Epithelial cell of esophagus (primary cell): Measurements from ENCODE around the gene AMH.
"Not testable (repeated sequence)": the region's sequence is repeated elsewhere in the genome, so short reads cannot be mapped to it uniquely, and the experiment has no call there.

Experiments
- DNase-seq: peaks from one replicate; pipeline ENCODE4 v3.0.0; 2010; ENCODE audit warnings: low read depth
- H3K4me3 ChIP-seq: 2 replicates; pipeline ENCODE4 v1.5.1; 2011; ENCODE audit warnings: mild to moderate bottlenecking, low read length, control low read depth
- CTCF ChIP-seq: IDR thresholded peaks from 2 replicates; pipeline ENCODE4 v1.5.1; 2011; ENCODE audit warnings: low read depth, mild to moderate bottlenecking, low read length, control low read depth, inconsistent platforms; ENCODE audit not compliant: insufficient read depth; ENCODE audit errors: missing control alignments

AMH gene

GRCh38 chr19:2277138-2277537, 28.0 kb downstream of the AMH start:
- no peak for DNase-seq
- no peak for TF ChIP-seq CTCF
- H3K4me3 ChIP-seq: no peak overlapping the region

DNA sequence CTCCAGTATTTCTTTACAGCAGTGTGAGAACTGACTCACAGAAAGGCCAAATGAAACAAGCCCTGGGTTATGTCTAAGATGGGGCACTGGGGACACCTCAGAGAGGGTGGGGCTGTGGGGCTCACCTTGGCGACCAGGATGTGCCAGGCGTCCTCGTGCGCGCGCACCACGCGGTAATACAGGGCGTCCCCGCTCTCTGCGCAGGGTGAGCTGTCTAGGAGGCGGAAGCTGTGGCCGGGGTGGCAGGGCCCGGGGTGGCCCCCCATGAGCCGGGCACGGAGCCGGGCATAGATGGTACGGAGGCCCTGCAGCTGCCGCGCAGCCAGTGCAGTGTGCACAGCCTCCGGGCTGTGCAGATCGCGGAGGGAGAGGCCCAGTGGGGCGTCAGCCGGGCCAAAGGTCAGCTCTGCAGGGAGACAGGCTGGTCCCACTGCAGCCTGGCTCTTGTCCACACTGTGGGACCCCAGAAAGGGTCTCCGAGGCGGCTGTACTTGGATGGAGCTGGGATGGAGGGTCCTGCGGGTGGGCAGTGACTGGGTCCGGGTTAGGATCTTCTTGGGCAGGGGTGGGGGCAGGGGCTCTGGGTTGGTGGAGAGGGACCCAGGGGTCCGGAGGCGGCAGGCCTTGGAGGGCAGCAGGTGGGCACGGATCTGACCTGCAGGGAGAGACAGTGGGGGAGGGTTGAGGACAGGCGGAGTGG, 29.5 kb downstream of the AMH start:
- H3K4me3 ChIP-seq: no peak overlapping the region
- no peak for DNase-seq
- TF ChIP-seq CTCF: no peak

DNA sequence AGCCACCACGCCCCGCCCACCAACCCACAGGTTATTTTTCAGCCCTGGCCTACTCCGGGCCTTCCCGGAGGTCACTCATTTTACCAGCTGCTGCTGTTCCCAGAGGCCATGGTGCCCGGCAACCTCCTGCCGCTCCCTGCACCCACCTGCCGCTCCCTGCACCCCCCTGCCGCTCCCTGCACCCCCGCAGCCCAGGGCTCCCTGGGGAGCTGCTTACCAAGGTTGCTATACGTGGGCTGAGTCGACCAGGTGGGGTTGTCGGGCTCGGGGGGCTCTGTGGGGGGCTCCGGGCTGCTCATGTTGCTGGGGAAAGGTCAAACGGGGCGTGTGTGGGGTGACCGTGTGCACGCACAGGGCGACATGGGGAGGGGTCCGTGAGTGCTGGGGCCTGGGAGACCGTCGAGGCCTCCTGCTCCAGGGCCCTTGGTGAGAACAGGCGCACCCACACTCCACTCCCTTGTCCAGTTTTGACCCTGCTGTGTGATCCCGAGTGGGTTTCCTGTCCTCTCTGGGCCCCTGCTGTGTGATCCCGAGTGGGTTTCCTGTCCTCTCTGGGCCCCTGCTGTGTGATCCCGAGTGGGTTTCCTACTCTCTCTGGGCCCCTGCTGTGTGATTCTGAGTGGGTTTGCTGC, 31.6 kb downstream of the AMH start:
- no peak for TF ChIP-seq CTCF

DNA sequence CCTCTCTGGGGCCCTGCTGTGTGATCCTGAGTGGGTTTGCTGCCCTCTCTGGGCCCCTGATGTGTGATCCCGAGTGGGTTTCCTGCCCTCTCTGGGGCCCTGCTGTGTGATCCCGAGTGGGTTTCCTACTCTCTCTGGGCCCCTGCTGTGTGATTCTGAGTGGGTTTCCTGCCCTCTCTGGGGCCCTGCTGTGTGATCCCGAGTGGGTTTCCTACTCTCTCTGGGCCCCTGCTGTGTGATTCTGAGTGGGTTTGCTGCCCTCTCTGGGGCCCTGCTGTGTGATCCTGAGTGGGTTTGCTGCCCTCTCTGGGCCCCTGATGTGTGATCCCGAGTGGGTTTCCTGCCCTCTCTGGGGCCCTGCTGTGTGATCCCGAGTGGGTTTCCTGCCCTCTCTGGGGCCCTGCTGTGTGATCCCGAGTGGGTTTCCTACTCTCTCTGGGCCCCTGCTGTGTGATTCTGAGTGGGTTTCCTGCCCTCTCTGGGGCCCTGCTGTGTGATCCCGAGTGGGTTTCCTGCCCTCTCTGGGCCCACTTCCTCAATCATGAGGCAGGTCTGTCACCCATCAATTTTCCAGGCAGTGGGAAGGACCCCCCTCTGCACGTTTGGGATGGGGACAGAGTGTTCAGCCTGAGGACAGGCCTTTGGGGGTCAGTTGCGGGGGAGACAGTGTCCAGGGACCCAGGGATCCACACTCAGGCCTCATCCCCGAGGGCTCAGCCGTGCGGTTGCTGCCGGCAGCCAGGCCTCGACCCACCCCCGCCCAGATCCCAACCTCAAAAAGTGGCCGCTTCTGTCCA, 32.3 kb downstream of the AMH start:
- H3K4me3 ChIP-seq, DNase-seq: not testable (repeated sequence)

More for the DNA sequence above, 31.6 kb downstream of the AMH start:
- no peak overlapping the region for H3K4me3 ChIP-seq
- no peak for DNase-seq

GRCh38 chr19:2282062-2282861, 33.1 kb downstream of the AMH start, which contains the start of gene PEAK3:
Gene PEAK3, minus strand, starts transcription at chr19:2282175. Its CDS starts 1,244 bp downstream, at chr19:2280931.
- H3K4me3 ChIP-seq: no peak within 1 kb of the TSS
- no peak for TF ChIP-seq CTCF
- no peak for DNase-seq

DNA sequence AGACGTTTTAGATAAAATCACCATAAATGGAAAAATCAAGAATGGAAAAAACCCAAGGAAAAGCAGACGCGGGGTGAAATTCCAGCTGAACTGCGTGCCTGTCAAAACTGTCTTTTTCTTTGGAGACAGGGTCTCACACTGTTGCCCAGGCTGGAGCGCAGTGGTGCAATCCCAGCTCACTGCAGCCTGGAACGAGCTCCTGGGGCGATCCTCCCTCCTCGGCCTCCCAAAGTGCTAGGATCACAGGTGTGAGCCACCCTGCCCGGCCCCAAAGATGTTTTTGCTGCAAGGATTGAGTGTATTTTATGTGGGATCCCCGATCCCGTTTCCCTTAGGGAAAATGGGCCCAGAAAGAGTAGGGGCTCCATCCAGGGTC, 33.7 kb downstream of the AMH start:
- TF ChIP-seq CTCF: no peak
- no peak overlapping the region for H3K4me3 ChIP-seq
- no peak for DNase-seq

- TF ChIP-seq CTCF: no peak
- no peak for DNase-seq
- H3K4me3 ChIP-seq: no peak overlapping the region
Observed at GRCh38 chr19:2283835-2284507, 34.8 kb downstream of the AMH start.
